GM13976 (cell line): ENCODE results near the gene GNAQ.

Experiments used
- DNase-seq: peaks from one replicate; pipeline ENCODE4 v3.0.0; 2012; ENCODE audit warnings: low spot score
- CTCF ChIP-seq: IDR thresholded peaks from 2 replicates; pipeline ENCODE4 v1.5.1; 2012; ENCODE audit warnings: borderline replicate concordance, mild to moderate bottlenecking; ENCODE audit not compliant: insufficient read depth; ENCODE audit errors: extremely low read depth, missing control alignments, control extremely low read depth
- in situ Hi-C: fragments of 300-500 bp; cut with MboI; formaldehyde crosslinking; loops from one replicate; pipeline ENCODE4 v1.12.0; 2022; ENCODE audit warnings: low sequenced_read_pairs, mixed read lengths, inconsistent platforms; ENCODE audit not compliant: unreplicated experiment

Gene GNAQ

DNA sequence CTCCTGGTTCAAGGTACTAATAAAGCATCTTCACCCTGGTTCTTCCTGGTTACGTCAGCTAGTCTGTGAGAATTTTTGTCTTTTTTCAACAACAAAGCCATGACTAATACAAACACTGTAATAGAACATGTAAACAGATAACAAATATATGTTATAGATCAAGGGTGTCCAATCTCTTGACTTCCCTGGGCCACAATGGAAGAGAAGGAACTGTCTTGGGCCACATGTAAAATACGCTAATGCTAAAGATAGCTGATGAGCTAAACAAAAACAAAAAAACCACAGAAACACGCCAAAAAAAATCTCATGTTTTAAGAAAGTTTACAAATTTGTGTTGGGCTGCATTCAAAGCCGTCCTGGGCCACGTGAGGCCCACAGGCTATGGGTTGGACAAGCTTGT is 259.0 kb downstream of the GNAQ start:
- TF ChIP-seq CTCF = no peak
- in situ Hi-C loops = loop anchor here (25.0 kb wide), 1 partner anchor 610 kb away; no protein-coding TSS in a partner anchor

DNA sequence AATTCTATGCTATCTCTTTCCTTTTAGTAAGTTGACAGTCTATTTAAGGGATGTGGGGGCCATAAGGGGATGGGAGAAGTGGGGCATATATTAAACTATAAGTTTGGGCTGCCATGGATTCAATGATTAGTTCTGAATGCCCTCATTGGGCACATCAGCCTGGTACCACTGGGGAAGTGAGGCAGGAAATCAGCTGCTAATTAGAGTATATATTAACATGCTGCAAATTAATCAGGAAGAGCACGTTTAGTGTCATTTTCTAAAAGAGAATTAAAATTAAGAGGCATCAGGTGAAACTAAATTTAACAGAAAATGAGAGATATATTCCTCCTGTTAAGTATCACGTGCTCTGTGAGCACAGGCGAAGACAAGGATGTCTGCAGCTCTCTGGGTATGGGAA is 260.4 kb downstream of the GNAQ start:
- no peak for DNase-seq
- in situ Hi-C loops = loop anchor here (25.0 kb wide), 1 partner anchor 609 kb away; no protein-coding TSS in a partner anchor
- no peak for TF ChIP-seq CTCF

More for the DNA sequence above, 259.0 kb downstream of the GNAQ start:
- no peak for DNase-seq

- DNase-seq = no peak
- in situ Hi-C loops = loop anchor here (25.0 kb wide), 1 partner anchor 608 kb away; no protein-coding TSS in a partner anchor
- no peak for TF ChIP-seq CTCF
These were observed 261.3 kb downstream of the GNAQ start for GRCh38 chr9:77770340-77770739.

DNA sequence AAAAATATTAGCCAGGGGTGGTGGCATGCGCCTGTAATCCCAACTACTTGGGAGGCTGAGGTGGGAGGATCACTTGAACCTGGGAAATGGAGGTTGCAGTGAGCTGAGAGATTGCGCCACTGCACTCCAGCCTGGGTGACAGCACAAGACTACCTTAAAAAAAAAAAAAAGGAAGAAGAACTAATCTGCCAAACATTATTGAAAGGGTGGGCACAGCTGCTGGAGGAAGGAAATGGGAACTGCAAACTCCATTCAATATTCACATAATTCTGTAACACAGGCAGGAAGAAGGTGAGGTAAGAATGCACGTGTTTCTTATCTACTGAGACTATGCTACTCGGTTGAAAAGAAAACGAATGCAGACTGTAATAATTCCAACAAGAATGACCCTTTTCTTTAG is 262.4 kb downstream of the GNAQ start:
- in situ Hi-C loops = loop anchor here (25.0 kb wide), 1 partner anchor 607 kb away; no protein-coding TSS in a partner anchor
- no peak for DNase-seq
- TF ChIP-seq CTCF = no peak

- no peak for TF ChIP-seq CTCF
- in situ Hi-C loops = loop anchor here (25.0 kb wide), 1 partner anchor 604 kb away; no protein-coding TSS in a partner anchor
- DNase-seq = no peak
These were observed 265.0 kb downstream of the GNAQ start for GRCh38 chr9:77766587-77766986.

DNA sequence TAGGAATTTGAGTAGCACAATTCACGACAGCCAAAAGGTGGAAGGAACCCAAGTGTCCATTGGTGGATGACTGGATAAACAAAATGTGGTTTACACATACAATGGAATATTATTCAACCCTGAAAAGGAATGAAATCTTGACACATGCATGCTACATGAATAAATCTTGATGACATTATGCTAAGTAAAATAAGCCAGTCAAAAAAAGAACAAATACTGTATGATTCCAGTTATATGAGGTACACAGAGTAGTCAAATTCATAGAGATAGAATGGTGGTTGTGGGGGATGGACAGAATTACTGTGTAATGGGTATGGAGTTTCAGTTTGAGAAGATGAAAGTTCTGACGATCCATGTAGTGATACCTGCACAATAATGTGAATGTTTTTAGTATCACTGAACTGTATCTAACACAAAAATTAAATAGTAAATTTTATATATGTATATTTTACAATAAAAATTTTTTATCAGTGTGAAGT is 265.8 kb downstream of the GNAQ start:
- in situ Hi-C loops = loop anchor here (25.0 kb wide), 1 partner anchor 604 kb away; no protein-coding TSS in a partner anchor
- no peak for DNase-seq
- TF ChIP-seq CTCF = no peak
